ENCODE data around the gene KCNQ5.

KCNQ5 gene

DNA sequence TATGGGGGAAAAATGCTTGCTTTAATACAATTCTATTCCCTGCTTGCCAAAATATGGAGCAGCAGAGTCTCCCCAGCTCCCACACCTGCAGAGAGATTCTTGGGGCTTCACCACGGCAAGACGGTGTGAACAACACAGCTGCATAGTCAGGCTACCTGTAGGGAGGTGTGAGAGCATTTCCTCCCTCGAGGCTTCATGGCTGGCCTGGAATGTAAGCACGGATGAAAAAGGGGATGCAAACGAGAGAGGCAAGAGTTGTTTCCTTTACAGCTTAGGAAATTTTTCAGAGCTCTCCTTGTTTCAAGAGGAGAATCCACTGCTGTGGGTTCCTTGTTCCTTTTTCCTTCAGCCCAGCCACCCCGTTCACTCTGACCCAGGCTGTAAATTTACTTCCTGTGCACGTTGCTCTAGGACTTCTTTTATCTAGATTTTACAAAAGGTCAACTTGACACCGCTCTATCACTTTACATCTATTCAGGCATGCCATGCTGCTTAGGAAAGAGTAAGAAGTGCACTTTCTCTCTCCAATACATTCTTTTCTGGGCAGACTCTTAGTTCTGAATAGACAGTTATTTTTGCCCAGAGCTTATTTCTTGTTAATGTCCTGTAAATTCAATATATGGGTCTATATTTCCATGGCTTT lies 406.4 kb downstream of the KCNQ5 start:
- DNase-seq: no peak

DNA sequence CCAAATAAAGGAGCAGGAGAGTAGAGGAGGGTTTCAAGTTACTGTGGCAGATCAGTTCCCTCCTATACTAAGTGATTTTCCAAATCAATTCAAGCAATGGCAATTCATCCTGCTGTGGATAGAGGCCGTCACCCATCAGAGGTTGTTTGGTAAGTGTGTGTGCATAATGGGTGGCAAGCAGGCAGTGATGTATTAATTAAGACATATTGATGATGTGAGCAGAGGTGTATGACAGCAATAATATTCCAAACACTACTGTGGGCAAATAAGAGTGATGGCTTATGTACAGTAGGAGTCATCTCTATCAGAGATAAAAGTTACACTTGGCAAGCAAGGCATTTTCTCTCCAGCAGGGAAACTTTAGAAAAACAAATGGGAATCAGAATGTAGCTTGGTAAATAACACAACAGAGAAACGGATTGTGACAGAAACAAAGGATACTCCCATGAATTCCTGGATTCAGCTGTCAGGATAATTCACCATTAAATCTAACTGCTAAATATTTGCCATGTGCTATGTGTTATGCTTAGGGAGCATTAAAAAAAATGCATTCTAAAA lies 407.1 kb downstream of the KCNQ5 start:
- DNase-seq: no peak

DNA sequence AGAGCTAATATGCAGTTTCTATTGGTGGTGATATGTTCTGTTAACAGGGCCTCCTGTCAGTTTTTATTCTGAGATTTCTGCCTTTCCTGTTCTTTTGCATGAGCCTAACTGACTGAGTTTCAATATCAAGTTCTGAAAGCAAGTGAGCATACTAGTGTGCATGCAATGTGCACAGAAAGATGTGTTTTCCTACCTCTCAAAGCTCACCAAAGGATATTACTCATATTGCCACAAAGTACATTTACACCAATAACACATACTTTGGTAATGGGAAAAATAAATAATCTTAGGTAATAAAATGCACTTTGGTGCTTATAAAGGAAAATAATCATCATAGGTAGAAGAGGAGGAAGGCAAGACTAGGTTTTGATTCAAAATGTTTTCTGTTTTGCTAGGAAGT lies 408.4 kb downstream of the KCNQ5 start:
- DNase-seq: no peak

DNA sequence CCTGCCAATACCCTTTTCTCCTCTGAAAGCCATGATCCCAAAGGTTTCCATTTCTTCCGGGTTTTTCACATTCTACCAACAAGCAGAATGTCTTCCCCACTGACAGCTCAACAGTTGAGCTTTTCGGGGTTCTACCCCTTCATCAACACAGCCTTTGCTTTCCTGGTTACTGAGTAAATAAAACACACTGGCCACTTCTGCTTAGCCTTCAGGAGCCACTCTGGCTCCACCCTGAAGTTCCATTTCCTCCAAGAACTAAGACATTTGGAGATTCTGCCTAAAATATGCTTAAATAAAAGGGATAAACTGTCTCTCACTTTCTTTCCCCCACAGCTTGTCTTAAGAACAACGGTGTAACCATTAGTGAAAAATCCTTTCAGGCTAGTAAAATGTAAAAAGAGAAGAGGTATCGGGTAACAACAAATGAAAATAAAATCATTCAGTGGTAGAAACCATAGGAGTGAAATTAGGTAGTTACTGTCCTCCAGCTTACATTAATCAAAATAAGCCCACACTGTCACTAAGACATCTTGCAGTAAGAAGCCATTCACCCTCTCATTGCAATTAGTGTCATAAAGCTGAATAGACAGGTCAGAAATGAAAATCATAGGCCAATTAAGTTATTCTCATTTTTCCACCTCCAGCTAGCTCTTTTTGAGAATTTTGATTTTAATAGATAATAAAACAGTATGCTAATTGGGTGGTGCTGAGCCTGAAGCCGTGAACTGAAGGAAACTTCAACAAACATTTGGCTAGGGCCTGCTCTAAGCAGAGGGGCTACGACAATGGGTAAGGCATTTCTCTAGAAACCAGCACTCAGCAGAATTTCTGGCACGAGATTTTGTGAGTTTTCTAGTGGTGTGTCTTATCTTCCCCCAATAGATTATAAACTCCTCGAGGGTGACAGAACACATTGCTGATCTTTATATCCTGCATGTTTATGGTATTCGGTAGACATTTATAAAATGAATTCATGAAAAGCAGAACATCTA lies 409.2 kb downstream of the KCNQ5 start:
- DNase-seq: no peak

DNA sequence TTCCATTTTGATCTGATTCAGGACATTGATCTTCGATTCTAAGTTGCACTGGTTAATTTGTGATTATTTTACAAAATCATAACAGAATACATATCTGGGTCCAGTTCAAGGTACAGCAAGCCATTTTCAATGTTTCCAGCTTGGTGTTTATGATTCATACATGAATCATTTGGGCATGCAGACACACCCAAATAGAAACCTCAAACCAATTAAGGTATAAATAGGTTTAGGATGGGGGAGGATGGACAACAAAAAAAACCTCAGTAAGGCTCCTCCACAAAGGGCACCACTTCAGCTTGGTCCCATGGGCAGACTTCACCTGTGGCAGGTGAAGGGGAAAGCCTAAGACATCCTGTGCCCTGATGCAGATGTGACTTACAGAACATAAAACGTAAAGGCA lies 410.7 kb downstream of the KCNQ5 start:
- no peak for DNase-seq

DNA sequence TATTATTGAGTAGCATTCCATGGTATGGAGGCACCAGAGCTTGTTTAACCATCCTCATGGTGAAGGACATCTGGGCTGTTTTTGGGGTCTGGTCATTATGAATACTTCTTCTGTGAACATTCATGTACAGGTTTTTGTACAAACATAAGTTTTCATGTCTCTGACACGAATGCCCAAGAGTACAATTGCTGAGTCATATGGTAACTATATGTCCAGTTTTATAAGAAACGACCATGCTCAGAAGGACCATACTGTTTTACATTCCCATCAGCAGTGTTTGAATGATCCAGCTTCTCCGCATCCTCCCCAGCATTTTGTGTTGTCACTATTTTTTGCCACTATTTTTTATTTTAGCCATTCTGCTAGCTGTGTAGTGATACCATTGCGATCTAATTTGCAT lies 414.8 kb downstream of the KCNQ5 start:
- DNase-seq: no peak

DNA sequence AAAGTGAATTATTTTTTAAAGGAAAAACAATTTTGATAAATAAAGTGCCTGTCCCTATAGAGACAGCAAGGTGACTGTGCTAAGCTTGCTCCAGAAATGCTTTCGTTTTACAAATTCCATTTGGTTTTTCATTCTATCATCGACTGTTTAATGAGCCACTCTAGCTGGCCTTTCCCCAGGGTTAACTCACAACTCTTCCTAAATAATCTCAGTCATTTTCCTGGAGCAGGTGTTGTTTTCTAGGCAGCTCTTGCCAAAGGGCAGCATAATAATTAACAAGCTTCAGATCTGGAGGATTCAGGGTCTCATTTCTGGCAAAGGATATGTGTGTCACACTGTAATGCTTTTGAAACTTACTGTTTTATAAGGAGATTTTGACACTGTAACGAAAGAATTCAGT lies 419.2 kb downstream of the KCNQ5 start:
- DNase-seq: peak; percentile 6 to 69

DNA sequence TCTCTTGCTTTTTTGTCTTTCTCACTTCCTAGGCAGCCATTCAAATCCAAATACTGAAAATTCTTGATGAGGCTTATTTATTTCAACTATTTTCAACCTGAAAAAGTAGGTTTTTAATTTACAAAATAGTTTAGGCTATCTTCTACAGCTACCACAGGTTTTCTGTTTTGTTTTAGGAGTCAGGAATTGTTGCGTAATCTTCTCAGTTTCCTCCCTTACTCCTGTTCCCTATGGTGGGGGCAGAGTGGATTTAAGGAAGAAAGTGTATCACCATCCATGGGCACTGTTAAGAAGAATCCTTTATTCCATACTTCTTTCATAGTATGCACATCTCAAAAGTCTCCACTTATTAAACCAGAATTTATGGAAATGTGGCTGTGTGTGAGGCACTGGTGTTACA lies 421.0 kb downstream of the KCNQ5 start:
- DNase-seq: no peak

DNA sequence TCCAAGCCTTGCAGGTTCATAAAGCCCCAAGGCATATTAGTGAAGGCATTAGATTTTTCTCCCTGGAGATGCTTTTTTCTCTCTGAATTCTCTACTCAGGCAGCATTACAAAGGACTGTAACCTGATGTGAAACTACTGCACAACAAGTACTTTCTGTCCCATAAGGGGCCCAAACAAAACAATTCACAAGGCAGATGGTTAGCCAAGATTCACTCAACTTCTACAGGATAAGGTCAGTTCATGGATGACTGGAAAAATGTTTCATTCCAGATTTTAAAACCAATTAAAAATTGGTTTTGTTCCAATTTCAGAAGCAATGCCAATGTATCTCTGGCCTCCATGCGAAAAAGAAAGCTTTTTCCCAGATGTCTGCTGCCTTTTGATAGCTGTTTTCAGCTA lies 421.6 kb downstream of the KCNQ5 start:
- peak; percentile 57 to 81 for DNase-seq

DNA sequence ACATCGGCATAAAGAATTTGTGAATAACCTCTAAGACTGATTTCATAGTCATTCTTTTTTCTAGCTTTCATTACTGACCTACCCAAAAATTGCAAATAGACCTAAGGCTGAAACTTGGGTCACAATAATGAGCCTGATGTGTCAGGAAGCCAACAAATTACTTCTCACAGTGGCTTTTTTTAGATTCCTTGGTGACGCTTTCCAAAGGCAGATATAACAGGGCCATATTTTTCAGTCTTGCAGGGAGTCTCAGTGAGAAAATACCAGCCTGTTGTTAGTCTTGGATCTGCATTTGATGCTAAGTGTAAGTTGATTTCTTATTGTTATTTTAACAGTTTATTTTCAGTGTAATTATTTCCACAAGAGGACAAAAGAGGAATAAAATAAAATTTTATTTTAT lies 423.7 kb downstream of the KCNQ5 start:
- DNase-seq: no peak

DNA sequence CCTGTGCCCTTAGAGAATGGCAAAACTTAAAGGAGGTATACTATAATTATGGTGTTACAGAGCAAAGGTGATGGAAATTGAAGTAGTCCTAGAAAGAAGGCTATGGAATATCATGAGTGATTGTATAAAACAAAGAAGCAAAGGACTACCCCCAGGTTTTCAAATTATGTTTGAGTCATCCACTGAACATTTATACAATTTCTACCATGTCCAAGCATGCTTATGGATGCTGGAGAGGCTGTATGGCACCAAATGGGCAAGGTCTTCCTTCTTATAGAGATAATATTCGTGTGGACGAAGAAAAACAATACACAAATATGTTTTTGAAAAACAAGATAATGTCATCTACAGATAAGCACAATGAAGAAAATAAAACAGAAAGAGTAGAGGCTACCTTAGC lies 425.9 kb downstream of the KCNQ5 start:
- no peak for DNase-seq

DNA sequence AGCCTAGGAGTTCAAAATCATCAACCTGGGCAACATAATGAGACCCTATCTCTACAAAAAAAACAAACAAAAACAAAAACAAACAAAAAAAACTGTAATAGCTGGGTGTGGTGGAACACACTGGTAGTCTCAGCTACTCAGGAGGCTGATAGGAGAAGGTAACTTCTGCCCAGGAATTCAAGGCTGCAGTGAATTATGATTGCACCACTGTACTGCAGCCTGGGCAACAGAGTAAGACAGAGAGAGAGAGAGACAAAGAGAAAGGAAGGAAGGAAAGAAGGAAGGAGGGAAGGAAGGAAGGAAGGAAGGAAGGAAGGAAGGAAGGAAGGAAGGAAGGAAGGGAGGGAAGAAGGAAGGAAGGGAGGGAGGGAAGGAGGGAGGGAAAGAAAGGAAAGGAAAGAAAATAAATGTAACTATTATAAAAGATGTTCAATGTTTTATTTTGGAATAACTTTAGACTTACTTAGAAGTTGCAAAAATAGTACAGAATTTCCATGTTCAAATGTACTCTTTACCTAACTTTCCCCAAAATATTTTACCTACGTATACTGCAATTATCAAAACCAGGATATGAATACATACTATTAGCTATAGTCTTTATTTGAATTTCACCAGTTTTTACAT lies 428.2 kb downstream of the KCNQ5 start:
- DNase-seq: no peak

DNA sequence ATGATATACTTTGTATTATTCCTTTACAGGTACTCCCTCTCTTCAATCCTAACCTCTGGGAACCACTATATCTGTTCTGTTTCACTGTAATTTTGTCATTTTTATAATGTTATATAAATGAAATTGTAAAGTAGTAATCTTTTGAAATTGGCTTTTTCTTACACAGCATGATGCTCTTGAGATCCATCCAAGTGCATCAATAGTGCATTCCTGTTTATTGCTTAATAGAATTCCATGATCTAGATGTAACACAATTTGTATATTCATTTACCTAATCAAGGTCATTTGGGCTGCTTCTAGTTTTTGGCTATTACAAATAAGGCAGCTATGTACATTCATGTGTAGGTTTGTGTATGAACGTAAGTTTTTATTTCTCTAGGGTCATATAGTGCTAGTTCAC lies 428.8 kb downstream of the KCNQ5 start:
- DNase-seq: no peak

DNA sequence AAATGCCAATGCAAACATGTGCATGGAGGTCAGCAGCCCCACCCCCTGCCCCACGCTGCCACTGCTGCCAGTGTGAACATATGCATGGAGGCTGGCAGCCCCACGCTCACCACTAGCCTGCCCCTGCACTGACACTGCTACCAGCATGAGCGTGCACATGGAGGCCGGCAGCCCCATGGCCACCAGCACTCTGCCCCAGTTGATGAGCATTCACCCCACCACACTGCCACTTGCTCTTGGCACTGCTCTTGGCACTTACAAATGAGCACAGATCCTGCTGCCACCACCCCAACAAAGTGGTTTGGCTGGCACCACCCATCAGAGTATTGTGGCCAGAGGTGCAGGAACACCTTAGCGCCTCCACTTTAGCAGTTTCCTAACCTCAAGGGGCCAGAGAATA lies 429.3 kb downstream of the KCNQ5 start:
- DNase-seq: no peak

DNA sequence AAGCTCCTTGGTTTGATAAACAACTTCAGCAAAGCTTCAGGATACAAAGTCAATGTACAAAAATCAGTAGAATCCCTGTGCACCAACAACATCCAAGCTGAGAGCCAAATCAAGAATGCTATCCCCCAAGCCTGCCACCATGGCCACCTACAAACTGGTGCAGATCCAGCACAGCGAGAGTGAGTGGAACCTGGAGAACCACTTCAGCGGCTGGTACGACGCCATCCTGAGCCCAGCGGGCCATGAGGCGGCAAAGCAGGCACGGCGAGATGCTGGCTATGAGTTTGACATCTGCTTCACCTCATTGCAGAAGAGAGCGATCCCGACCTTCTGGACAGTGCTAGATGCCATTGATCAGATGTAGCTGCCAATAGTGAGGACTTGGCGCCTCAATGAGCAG lies 433.1 kb downstream of the KCNQ5 start:
- no peak for DNase-seq

DNA sequence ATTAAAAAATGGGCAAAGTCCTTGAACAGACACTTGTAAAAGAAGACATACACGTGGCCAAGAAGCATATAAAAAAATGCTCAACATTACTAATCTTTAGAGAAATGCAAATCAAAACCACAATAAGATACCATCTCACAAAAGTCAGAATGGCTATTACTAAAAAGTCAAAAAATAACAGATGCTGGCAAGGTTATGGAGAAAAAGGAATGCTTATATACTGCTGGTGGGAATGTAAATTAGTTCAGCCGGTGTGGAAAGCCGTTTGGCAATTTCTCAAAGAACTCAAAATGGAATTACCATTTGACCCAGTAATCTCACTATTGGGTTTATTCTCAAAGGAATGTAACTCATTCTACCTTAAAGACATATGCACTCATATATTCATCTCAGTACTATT lies 436.9 kb downstream of the KCNQ5 start:
- DNase-seq: no peak

DNA sequence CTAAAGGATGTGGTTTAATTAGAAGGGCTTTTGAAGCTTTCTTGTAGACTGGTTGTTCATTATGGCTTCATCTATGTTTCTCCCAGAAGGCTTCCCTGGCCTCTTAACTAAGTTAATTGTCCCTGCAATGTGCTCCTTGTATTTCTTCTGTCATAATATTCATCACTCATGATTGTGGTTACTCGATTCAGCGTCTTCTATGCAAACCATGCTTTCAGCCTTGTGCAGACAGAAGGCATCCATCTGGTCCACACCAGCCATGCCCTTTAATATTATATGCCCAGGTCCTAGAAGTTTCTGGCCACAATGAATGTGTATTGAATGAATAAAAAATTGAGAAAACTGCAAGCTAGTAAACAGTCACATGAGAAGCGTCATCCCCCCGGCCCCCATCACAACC lies 440.3 kb downstream of the KCNQ5 start:
- DNase-seq: peak in 1 of 2 experiments; percentile 6

DNA sequence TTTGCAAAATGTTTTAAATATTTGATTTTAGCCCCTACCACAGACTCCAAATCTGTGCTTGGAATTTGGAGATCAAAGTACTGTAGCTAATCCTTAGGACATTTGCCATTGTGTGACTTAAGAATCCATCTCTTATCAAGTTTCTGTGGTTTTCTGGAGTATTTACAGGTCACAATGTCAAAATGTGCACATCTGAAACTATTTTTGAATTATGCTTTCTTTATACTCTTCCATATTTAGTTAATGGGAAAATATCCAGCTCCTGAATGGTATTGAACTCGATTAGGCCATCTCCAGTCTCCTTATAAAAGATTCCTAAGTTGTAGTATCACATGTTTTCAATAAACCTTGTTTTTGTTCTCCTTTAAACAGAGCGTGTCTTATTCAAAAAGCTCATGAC lies 441.0 kb downstream of the KCNQ5 start:
- no peak for DNase-seq

DNA sequence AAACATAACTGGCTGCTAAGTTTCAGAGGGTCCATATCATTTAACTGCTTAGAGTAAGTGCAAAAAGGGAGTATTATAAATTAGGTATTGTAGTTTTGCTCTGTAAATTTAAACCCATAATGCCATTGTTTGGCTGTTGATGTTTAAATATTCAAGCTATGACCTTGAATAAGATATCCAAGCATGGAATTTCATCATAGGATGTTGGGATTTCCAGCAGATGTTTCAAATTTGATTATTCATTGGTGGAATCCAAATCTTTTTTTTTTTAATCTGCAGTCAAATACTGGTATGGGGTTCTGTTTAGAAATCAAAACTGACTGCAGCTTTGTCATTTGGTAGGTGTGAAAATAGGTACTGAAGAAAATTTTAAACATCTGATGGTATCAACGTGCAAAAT lies 442.4 kb downstream of the KCNQ5 start:
- DNase-seq: no peak

DNA sequence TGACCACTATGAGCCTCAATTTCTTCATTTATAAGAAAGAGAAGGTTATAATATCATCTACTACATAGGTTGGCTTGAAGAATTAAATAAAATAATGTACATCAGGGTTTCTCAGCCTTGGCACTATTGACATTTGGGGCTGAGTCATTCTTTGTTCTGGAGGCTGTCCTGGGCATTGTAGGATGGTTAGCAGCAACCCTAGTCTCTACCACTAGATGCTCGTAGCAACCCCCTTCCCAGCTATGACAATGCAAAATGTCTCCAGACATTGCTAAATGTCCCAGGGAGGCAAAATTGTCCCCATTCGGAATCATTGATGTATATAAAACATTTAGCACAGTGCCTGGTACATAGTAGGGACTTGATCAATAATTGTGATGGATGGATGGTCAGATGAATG lies 451.4 kb downstream of the KCNQ5 start:
- no peak for DNase-seq

DNA sequence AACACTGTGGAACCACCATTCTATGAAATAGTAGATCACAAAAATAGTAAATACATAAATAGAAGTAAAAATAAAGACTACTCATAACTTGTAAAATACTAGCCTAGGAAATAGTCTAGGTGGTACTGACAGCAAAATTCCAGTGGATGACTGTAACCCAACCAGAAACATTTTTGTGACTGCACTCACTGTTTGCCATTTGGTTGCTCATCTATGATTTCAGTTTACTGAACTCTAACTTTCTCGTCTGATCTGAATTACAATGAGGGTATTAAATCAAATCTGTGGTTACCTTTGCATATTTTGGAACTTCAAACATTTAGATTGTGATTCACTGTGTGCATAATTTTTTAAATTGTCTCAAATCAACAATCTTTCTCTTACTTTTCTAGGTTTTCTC lies 452.3 kb downstream of the KCNQ5 start:
- DNase-seq: no peak

DNA sequence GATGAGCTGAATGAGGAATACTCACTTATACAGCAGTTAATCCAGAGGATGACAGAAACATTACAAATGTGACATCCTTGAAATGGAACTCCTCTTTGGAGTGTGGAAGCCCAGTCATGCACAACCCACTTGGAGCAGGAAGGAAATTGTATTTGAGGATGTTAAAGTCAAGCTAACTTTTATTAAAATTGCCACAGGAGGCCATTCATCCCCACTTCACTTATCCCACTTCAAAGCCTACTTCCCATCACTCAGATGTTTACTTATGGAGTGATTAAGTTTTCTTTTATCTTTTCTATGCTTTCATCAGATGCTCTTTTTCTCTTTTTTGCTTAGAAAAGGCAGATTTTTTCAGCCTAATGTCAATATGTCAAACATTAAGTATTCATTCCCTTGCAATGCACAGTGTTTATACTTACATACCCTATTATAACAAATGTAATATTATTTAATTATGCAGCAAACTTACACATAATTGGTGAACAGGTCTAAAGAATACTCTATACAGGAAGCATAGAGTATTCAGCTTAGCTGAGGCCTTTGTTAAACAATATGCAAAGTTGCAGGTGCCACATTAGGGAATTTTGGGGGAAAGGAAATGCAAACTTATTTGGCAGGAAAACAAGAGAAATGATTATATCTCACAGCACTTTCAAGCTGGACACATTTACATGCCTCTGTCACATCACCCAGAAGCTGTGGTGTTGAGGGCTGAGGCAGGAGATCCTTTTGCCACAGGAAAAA lies 454.5 kb downstream of the KCNQ5 start:
- no peak for DNase-seq

DNA sequence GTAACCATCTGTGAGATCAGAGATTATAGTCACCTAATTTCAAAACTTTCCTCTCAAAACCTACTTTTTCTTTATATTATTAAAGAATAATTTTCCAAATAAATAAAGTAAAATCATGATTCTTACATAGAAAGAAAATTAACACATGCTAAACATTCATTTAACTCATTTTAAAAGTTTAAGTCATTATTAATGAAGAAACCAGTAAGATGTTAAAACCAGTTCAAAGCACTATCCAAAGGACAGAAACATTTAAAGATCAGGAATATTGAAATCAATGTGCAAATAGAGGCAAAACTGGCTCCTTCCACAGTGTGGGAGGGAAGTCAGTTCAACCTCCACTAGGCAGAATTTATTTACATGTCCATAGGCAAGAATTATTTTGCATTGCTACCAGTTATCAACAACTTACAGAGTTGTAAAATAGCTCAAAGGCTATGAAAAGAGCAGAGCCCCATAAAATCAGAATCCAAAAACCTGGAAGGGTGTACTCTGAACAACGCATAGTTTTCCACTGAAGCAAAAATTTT lies 456.5 kb downstream of the KCNQ5 start:
- no peak for DNase-seq
